Skeletal muscle tissue (tissue), 4 donors: ENCODE measurements around the gene FGFR4. TPM values are rescaled to one million over a fixed set of nuclear protein-coding genes. Genes with fewer than 3 reads are reported as not detected.

Experiments used
- H3K27ac ChIP-seq: one replicate; pipeline ENCODE4 v1.7.0; 2013; ENCODE audit warnings: mild to moderate bottlenecking, low read depth, low read length, inconsistent platforms
- H3K27me3 ChIP-seq, 3 donors: one replicate each; pipeline ENCODE4 v1.7.0; 2013; ENCODE audit warnings: low read length in 3 of 3; ENCODE audit not compliant: control insufficient read depth in 3 of 3, insufficient read depth in 3 of 3
- H3K36me3 ChIP-seq, 3 donors: one replicate each; pipeline ENCODE4 v1.7.0; 2013; ENCODE audit warnings: low read length in 3 of 3; ENCODE audit not compliant: control insufficient read depth in 3 of 3, insufficient read depth in 3 of 3
- H3K4me1 ChIP-seq, 3 donors: one replicate each; pipeline ENCODE4 v1.7.0; 2013; ENCODE audit warnings: low read length in 3 of 3, mild to moderate bottlenecking in 3 of 3; ENCODE audit not compliant: control insufficient read depth in 3 of 3, insufficient read depth in 3 of 3
- H3K4me3 ChIP-seq, 3 donors: one replicate each; pipeline ENCODE4 v1.7.0; 2013; ENCODE audit warnings: low read length in 3 of 3
- H3K9ac ChIP-seq, 3 donors: one replicate each; pipeline ENCODE4 v1.7.0; 2013; ENCODE audit warnings: low read length in 3 of 3, mild to moderate bottlenecking in 3 of 3, moderate library complexity in 2 of 3, low read depth in 1 of 3
- H3K9me3 ChIP-seq, 3 donors: one replicate each; pipeline ENCODE4 v1.7.0; 2013; ENCODE audit warnings: low read length in 3 of 3; ENCODE audit not compliant: control insufficient read depth in 3 of 3
- total RNA-seq: library from RNA; depleted of rRNA; stranded (reverse); fragments of >200 nt; gene quantifications from one replicate; pipeline ENCODE4 v1.2.3, GENCODE V29; 2014
- donor health status: Osteomylitis.

FGFR4 gene
- total RNA-seq, 1 donor from 2014 or later, result 51.1 TPM

- Histone ChIP-seq H3K9ac (no peak overlapping the region), H3K4me3 (no peak overlapping the region), H3K27me3 (no peaks in the 10 kb centered on the region), H3K9me3 (no peaks in the 10 kb centered on the region), H3K27ac (no peak overlapping the region), H3K36me3 (peaks cover 4 to 9% (median 8%) of the 10 kb centered on the region in 3 donors), H3K4me1 (peaks cover 20 to 27% (median 21%) of the 10 kb centered on the region in 3 donors)
Observed at GRCh38 chr5:177131019-177131320, 44.3 kb downstream of the FGFR4 start.

- Histone ChIP-seq H3K27ac (no peak overlapping the region), H3K4me3 (no peak overlapping the region), H3K36me3 (peaks cover 4 to 12% (median 9%) of the 10 kb centered on the region in 3 donors), H3K4me1 (peaks cover 26 to 32% (median 27%) of the 10 kb centered on the region in 3 donors), H3K9ac (peak overlapping the region in 1 of 3 donors; percentile 93), H3K27me3 (no peaks in the 10 kb centered on the region), H3K9me3 (no peaks in the 10 kb centered on the region)
Observed at GRCh38 chr5:177131352-177132135, 44.8 kb downstream of the FGFR4 start.

DNA sequence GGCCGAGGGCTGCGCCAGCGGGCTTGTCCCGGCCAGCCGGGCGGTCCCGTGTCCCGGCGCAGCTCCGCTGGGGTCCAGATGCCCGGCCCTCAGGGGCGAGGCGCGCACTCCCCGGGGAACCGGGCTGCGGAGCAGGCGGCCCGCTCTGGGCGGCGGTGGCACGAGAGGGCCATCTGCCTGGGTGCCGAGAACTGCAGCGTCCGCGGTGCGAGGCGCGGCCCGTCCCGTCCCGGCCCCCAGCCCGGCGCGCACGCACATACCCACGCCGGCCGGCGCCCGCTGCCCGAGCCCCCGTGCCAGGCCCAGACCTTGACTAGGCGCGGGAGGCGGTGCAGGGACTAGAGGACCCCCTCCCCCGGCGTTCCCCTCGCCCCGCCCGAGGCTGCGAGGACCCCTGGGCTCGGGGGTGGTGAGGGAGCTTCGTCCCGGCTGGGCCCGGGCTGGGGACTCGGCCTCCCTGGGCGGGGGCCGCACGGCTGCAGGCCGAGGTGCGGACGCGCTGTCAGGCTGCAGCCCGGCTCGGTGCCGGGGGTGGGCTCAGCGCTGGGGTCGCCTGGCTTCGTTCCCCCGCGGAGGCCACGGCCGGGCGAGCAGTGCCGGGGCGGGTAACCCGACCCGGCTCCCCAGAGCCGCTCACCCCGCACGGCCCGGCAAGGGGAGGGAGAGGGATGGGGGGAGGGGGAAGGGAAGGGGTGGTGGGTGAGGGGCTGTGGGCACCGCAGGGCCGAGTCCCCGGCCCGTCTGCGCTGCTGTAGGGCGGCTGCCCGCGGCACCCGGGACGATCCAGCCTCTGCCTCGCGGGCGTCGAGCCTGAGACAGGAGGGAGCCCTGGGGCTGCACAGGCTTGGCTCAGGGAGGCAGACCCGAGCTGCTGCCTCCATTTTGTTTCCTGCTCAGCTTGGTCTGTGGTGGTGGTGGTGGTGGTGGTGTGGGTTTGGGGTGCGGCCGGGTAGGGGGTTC is 45.7 kb downstream of the FGFR4 start:
- H3K36me3 ChIP-seq, result peaks cover 4 to 15% (median 9%) of the 10 kb centered on the region in 3 donors
- no peaks in the 10 kb centered on the region for H3K9me3 ChIP-seq
- H3K4me1 ChIP-seq, result peaks cover 31 to 37% (median 35%) of the 10 kb centered on the region in 3 donors
- H3K27me3 ChIP-seq, result no peaks in the 10 kb centered on the region
- H3K9ac ChIP-seq, result peak overlapping the region; percentile 79 to 93 (median 88)
- H3K27ac ChIP-seq, result peak overlapping the region; percentile 85
- peak overlapping the region; percentile 59 to 79 (median 79) for H3K4me3 ChIP-seq

DNA sequence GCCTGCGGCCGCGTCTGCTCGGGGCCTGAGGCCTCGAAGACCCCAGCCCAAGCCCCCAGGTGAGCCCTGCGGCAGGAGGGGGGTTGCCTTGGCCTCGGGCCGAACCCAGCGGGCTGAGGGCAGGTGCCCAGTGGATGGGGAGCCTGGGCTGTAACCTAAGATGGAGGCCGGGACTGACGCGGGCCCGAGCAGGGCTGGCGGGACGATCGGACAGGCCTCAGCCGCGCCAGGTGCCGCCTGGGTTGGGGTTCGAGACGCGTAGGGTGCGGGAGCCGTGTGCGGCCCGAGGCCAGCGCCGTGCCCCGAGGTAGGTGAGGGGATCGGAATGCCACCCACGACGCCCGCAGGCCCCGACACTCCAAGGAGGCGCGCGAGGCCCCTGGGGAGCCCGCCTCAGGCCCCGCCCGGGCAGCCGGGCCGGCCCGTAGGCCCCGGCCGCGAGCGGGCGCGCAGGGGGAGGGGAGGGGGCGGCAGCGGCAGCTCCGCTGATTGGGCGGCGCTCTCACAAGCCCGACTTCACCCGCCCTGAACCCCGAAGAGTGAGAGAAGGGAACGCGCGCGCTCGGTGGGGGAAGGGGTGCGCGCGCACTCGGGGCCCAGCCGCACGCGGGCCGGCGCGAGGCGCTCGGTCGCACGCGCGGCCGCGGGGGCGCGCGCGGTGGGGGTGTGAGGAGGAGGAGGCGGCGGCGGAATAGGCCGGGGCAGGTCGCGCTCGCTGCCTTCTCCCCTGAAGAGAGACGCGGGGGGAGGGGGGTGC is 46.6 kb downstream of the FGFR4 start, which contains the start of gene NSD1:
TSS of gene NSD1 (plus strand) at position 678 of the 757 bp plus-strand sequence. CDS start 1,331 bp downstream, outside the sequence.
- Histone ChIP-seq H3K27me3 (no peaks in the 10 kb centered on the region), H3K4me3 (peak within 1 kb of the TSS; percentile 68 to 79 (median 79)), H3K27ac (peak within 1 kb of the TSS; percentile 85), H3K4me1 (peaks cover 31 to 37% (median 37%) of the 10 kb centered on the region in 3 donors), H3K9me3 (no peaks in the 10 kb centered on the region), H3K36me3 (peaks cover 4 to 15% (median 9%) of the 10 kb centered on the region in 3 donors), H3K9ac (peak within 1 kb of the TSS; percentile 79 to 93 (median 88))

- peaks cover 4 to 15% (median 9%) of the 10 kb centered on the region in 3 donors for H3K36me3 ChIP-seq
- no peaks in the 10 kb centered on the region for H3K9me3 ChIP-seq
Observed at GRCh38 chr5:177133853-177134696, 47.4 kb downstream of the FGFR4 start.

DNA sequence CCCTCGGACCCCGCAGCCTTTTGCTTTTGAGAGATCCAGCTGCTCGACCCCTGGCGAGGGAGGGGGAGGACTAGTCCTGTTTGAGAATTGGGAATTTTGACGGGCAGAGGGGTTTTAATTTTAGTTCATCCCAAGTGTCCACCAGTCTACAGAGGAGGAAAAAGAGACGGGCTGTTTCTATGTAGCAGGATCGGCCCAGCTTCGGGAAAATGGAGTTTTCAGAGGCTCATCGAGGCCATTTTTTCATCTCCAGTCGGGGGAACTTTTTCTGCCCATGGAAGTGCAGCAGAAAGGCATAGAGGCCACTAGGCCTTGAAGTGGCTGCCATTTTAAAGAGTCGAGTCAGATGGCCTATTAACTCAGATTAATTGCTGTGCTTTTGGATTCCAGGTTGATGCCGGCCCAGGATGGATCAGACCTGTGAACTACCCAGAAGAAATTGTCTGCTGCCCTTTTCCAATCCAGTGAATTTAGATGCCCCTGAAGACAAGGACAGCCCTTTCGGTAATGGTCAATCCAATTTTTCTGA is 48.0 kb downstream of the FGFR4 start:
- Histone ChIP-seq H3K27ac (peak overlapping the region; percentile 72), H3K36me3 (peaks cover 4 to 15% (median 9%) of the 10 kb centered on the region in 3 donors), H3K4me3 (peak overlapping the region; percentile 68 to 79 (median 78)), H3K9me3 (no peaks in the 10 kb centered on the region), H3K27me3 (no peaks in the 10 kb centered on the region), H3K4me1 (peaks cover 33 to 36% (median 35%) of the 10 kb centered on the region in 3 donors), H3K9ac (peak overlapping the region; percentile 76 to 93 (median 78))

More at GRCh38 chr5:177133853-177134696, 47.4 kb downstream of the FGFR4 start:
- H3K27me3 ChIP-seq, result no peaks in the 10 kb centered on the region
- peak overlapping the region; percentile 76 to 93 (median 78) for H3K9ac ChIP-seq
- peaks cover 31 to 37% (median 32%) of the 10 kb centered on the region in 3 donors for H3K4me1 ChIP-seq
- H3K27ac ChIP-seq, result peak overlapping the region; percentile 72
- H3K4me3 ChIP-seq, result peak overlapping the region; percentile 68 to 79 (median 78)

- Histone ChIP-seq H3K4me1 (peaks cover 28 to 35% (median 34%) of the 10 kb centered on the region in 3 donors), H3K9me3 (no peaks in the 10 kb centered on the region), H3K9ac (no peak overlapping the region), H3K27ac (no peak overlapping the region), H3K4me3 (no peak overlapping the region), H3K36me3 (peaks cover 7 to 26% (median 14%) of the 10 kb centered on the region in 3 donors), H3K27me3 (no peaks in the 10 kb centered on the region)
Observed at GRCh38 chr5:177140312-177140711, 53.6 kb downstream of the FGFR4 start.

- H3K4me3 ChIP-seq, result no peak overlapping the region
- H3K27me3 ChIP-seq, result no peaks in the 10 kb centered on the region
- peaks cover 17 to 24% (median 23%) of the 10 kb centered on the region in 3 donors for H3K4me1 ChIP-seq
- no peak overlapping the region for H3K9ac ChIP-seq
- H3K36me3 ChIP-seq, result peaks cover 4 to 19% (median 11%) of the 10 kb centered on the region in 3 donors
- no peaks in the 10 kb centered on the region for H3K9me3 ChIP-seq
- H3K27ac ChIP-seq, result no peak overlapping the region
Observed at GRCh38 chr5:177141496-177141895, 54.8 kb downstream of the FGFR4 start.
